OCI-LY7 (cell line): ENCODE data around the gene PARD3B. TPM values are rescaled to one million over a fixed set of nuclear protein-coding genes. Genes with fewer than 3 reads are reported as not detected.

ENCODE experiments used
- BruUV-seq: library from RNA; stranded (reverse); fragments of 400-500 nt; replicated peaks from 2 replicates; lab custom pipeline; 2021; lab: Mats Ljungman, UMichigan
- CTCF ChIA-PET: fragments of 300-600 bp; sonication (Branson Sonifier 250); formaldehyde crosslinking; loops from one replicate; lab custom pipeline; 2022; ENCODE audit warnings: antibody characterized with exemption; ENCODE audit not compliant: unreplicated experiment; lab: Charles Lee
- POLR2A ChIA-PET: fragments of 300-600 bp; sonication (Branson Sonifier 250); formaldehyde crosslinking; loops from one replicate; lab custom pipeline; 2022; ENCODE audit warnings: antibody characterized with exemption; lab: Charles Lee
- DNase-seq: peaks from one replicate; pipeline ENCODE4 v3.0.0-alpha.2; 2015; ENCODE audit warnings: low spot score
- H2AFZ ChIP-seq: fragments of 200-600 bp; sonication (generic), shearing (Covaris generic); 2 replicates; pipeline ENCODE4 v1.6.1; 2014; ENCODE audit warnings: mild to moderate bottlenecking, antibody characterized with exemption, low read length, moderate library complexity
- H3K27ac ChIP-seq: fragments of 200-600 bp; sonication (generic); 2 replicates; pipeline ENCODE4 v1.5.1; 2014; ENCODE audit warnings: mixed run types, low read depth, mild to moderate bottlenecking, moderate library complexity, low read length, inconsistent platforms; ENCODE audit not compliant: poor library complexity, severe bottlenecking
- H3K36me3 ChIP-seq: fragments of 200-600 bp; sonication (generic); 2 replicates; pipeline ENCODE4 v1.6.1; 2014; ENCODE audit warnings: mild to moderate bottlenecking, antibody characterized with exemption, low read length, moderate library complexity, mixed read lengths; ENCODE audit not compliant: insufficient read depth
- H3K4me1 ChIP-seq: fragments of 200-600 bp; sonication (generic); 2 replicates; pipeline ENCODE4 v1.5.1; 2014; ENCODE audit warnings: mild to moderate bottlenecking, low read length; ENCODE audit not compliant: insufficient read depth, poor library complexity, severe bottlenecking
- H3K4me2 ChIP-seq: fragments of 200-600 bp; sonication (generic); 2 replicates; pipeline ENCODE4 v1.6.1; 2014; ENCODE audit warnings: mild to moderate bottlenecking, low read length
- H3K4me3 ChIP-seq: fragments of 200-600 bp; sonication (generic); 2 replicates; pipeline ENCODE4 v1.5.1; 2014; ENCODE audit warnings: mild to moderate bottlenecking, low read depth, low read length; ENCODE audit not compliant: poor library complexity, severe bottlenecking
- H3K79me2 ChIP-seq: fragments of 200-600 bp; sonication (generic); 2 replicates; pipeline ENCODE4 v1.6.1; 2016; ENCODE audit warnings: low read depth, mild to moderate bottlenecking, low read length, moderate library complexity, mixed read lengths; ENCODE audit not compliant: insufficient read depth
- H3K9me2 ChIP-seq: fragments of 200-600 bp; sonication (generic); 2 replicates; pipeline ENCODE4 v1.6.1; 2016; ENCODE audit warnings: mild to moderate bottlenecking, low read length, mixed read lengths; ENCODE audit not compliant: insufficient read depth
- H3K9me3 ChIP-seq: fragments of 200-600 bp; sonication (generic); 2 replicates; pipeline ENCODE4 v1.6.1; 2014; ENCODE audit warnings: mild to moderate bottlenecking, mixed run types, low read length, mixed read lengths
- H4K20me1 ChIP-seq: fragments of 200-600 bp; sonication (generic); 2 replicates; pipeline ENCODE4 v1.6.1; 2014; ENCODE audit warnings: mild to moderate bottlenecking, antibody characterized with exemption, low read length, moderate library complexity, mixed read lengths; ENCODE audit not compliant: insufficient read depth
- EZH2phosphoT487 ChIP-seq: fragments of 200-600 bp; sonication (generic); IDR thresholded peaks from 2 replicates; pipeline ENCODE4 v1.6.1; 2018; ENCODE audit warnings: low read depth, borderline replicate concordance, mild to moderate bottlenecking, mixed run types, antibody characterized with exemption, low read length, moderate library complexity, mixed read lengths
- intact Hi-C: fragments of 100-400 bp; cut with micrococcal nuclease; formaldehyde crosslinking; loops from one replicate; pipeline ENCODE4 v1.10.0; 2022; ENCODE audit not compliant: unreplicated experiment
- total RNA-seq, 2 experiments: library from RNA; depleted of rRNA in 1 of 2; stranded (reverse); fragments of >200 nt in 1 of 2; shearing (Covaris generic) in 1 of 2; gene quantifications; 2 replicates each; pipeline ENCODE4 v1.2.3, GENCODE V29; 2014 to 2022
- TF ChIP-seq, protein P1 (sequence below): fragments of 200-600 bp; sonication (generic); conservative IDR thresholded peaks from 2 replicates; pipeline ENCODE4 v1.5.1; 2014; ENCODE audit warnings: mild to moderate bottlenecking, antibody characterized with exemption, low read length, moderate library complexity, mixed read lengths

Gene PARD3B
- total RNA-seq, 2 experiments from 2014 or later: not detected

DNA sequence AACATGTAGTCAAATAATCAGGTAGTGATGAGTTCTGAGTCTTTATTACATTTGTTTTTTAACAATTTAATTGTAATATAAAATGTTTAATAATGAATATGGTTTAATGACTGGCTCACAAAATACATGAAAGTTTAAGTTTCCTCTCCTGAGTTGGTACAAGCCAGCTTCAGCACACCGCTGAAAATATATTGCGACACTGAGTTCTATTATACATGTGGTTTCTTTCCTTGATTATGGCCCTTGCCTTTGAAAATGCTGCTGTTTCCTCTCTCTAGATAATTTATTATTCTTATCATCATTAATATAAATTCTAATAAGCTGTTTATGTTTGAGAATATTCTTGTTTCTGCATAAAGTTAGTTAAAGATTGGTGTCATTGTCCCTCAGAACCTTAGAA lies 249.3 kb downstream of the PARD3B start:
- intact Hi-C loops: no loop called here
- no peaks in the 10 kb centered on the region for H3K36me3 ChIP-seq
- no peaks in the 10 kb centered on the region for H3K9me2 ChIP-seq
- no TSS peak for BruUV-seq
- DNase-seq: no peak
- TF ChIP-seq, protein P1, sequence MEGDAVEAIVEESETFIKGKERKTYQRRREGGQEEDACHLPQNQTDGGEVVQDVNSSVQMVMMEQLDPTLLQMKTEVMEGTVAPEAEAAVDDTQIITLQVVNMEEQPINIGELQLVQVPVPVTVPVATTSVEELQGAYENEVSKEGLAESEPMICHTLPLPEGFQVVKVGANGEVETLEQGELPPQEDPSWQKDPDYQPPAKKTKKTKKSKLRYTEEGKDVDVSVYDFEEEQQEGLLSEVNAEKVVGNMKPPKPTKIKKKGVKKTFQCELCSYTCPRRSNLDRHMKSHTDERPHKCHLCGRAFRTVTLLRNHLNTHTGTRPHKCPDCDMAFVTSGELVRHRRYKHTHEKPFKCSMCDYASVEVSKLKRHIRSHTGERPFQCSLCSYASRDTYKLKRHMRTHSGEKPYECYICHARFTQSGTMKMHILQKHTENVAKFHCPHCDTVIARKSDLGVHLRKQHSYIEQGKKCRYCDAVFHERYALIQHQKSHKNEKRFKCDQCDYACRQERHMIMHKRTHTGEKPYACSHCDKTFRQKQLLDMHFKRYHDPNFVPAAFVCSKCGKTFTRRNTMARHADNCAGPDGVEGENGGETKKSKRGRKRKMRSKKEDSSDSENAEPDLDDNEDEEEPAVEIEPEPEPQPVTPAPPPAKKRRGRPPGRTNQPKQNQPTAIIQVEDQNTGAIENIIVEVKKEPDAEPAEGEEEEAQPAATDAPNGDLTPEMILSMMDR: no peak
- H4K20me1 ChIP-seq: no peaks in the 10 kb centered on the region
- no peak overlapping the region for H3K4me2 ChIP-seq
- no peak overlapping the region for H3K4me3 ChIP-seq
- CTCF ChIA-PET: no interaction called here
- no peak overlapping the region for H3K27ac ChIP-seq
- no peaks in the 10 kb centered on the region for H3K4me1 ChIP-seq
- H3K9me3 ChIP-seq: no peaks in the 10 kb centered on the region
- no peak overlapping the region for H2AFZ ChIP-seq
- H3K79me2 ChIP-seq: no peaks in the 10 kb centered on the region
- POLR2A ChIA-PET: no interaction called here

- CTCF ChIA-PET: no interaction called here
- H3K36me3 ChIP-seq: no peaks in the 10 kb centered on the region
Measured at GRCh38 chr2:204795156-204795555, 249.9 kb downstream of the PARD3B start.

DNA sequence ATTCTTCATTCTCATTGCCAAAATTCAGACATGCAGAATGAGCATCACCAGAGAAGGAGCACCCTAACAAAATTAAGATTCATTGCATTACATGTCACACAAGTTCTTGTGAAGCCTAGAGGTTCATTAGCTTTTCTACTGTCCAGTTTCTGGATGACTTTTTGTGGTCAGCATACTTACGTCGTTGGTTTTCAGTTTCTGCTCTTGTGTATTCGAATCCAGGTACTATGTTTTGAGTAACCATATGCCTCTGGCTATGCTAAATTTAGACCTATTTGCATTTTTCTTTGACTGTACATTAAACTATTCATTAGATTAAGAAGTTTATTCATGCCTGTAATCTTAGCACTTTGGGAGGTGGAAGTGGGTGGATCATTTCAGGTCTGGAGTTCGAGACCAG lies 251.3 kb downstream of the PARD3B start:
- Histone ChIP-seq H3K4me1 (no peaks in the 10 kb centered on the region), H4K20me1 (no peaks in the 10 kb centered on the region), H3K27ac (no peak overlapping the region), H3K36me3 (no peaks in the 10 kb centered on the region), H2AFZ (no peak overlapping the region), H3K4me2 (no peak overlapping the region), H3K4me3 (no peak overlapping the region), H3K79me2 (no peaks in the 10 kb centered on the region), H3K9me3 (no peaks in the 10 kb centered on the region), H3K9me2 (no peaks in the 10 kb centered on the region)
- no peak for DNase-seq
- POLR2A ChIA-PET: no interaction called here
- no TSS peak for BruUV-seq
- TF ChIP-seq, protein P1: no peak
- CTCF ChIA-PET: no interaction called here
- intact Hi-C loops: no loop called here

More at GRCh38 chr2:204795156-204795555, 249.9 kb downstream of the PARD3B start:
- Histone ChIP-seq H3K79me2 (no peaks in the 10 kb centered on the region), H3K4me3 (no peak overlapping the region), H4K20me1 (no peaks in the 10 kb centered on the region), H2AFZ (no peak overlapping the region), H3K4me1 (no peaks in the 10 kb centered on the region), H3K4me2 (no peak overlapping the region), H3K27ac (no peak overlapping the region), H3K9me2 (no peaks in the 10 kb centered on the region), H3K9me3 (no peaks in the 10 kb centered on the region)
- BruUV-seq: no TSS peak
- DNase-seq: no peak
- TF ChIP-seq, protein P1: no peak
- no peak for TF ChIP-seq EZH2phosphoT487
- intact Hi-C loops: no loop called here
- POLR2A ChIA-PET: no interaction called here
